HG03342 (cell line): ENCODE results near the gene SLC22A4.

ENCODE experiments used
- ATAC-seq: cut with Tn5 transposase; IDR thresholded peaks from one replicate; pipeline ENCODE4 v1.9.1; 2021; ENCODE audit warnings: mild to moderate bottlenecking, moderate library complexity; ENCODE audit not compliant: unreplicated experiment

The SLC22A4 gene

GRCh38 chr5:132370971-132371602 lies 76.9 kb downstream of the SLC22A4 start:
- ATAC-seq, result no peak

DNA sequence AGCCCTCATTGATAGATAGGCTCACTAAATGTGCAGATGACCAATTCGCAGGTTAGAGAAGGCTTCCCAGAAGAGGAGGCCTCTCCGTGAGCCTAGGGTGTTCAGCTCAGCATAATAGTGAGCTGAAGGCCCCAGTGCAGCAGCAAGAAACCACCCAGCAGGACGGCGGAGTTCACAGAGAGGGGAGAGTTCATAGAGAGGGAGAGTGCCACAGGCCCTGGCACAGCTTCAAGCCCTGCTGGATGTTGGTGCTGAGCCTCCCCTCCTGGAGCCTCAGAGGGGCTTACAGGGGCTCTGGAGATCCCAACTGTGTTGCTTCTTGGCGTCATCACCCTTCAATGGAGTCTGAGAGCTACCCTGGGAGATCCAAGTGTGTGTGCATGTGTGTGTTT lies 77.4 kb downstream of the SLC22A4 start:
- ATAC-seq, result no peak

- no peak for ATAC-seq
Measured at GRCh38 chr5:132372127-132372526, 77.9 kb downstream of the SLC22A4 start.

- no peak for ATAC-seq
Measured at GRCh38 chr5:132372542-132372941, 78.3 kb downstream of the SLC22A4 start.

DNA sequence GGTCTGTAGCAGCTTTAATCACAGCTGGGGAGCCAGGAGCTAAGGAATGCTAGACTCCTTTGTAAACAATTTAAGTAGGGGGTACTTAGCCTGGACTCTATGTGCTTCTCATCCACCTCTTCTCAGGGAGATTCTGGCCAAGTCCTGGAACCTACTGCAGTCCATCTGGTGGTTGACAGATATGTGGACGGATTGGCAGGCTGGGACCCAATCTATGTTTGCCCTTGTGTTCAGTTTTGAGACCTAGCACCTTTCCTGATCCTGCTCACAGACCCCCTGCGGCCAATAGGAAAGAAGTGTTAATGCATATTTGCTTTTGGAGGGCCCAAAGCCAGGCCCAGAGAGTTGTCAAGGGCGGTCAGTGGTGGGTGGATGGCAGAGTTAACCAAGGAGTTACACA lies 81.8 kb downstream of the SLC22A4 start:
- ATAC-seq, result no peak

DNA sequence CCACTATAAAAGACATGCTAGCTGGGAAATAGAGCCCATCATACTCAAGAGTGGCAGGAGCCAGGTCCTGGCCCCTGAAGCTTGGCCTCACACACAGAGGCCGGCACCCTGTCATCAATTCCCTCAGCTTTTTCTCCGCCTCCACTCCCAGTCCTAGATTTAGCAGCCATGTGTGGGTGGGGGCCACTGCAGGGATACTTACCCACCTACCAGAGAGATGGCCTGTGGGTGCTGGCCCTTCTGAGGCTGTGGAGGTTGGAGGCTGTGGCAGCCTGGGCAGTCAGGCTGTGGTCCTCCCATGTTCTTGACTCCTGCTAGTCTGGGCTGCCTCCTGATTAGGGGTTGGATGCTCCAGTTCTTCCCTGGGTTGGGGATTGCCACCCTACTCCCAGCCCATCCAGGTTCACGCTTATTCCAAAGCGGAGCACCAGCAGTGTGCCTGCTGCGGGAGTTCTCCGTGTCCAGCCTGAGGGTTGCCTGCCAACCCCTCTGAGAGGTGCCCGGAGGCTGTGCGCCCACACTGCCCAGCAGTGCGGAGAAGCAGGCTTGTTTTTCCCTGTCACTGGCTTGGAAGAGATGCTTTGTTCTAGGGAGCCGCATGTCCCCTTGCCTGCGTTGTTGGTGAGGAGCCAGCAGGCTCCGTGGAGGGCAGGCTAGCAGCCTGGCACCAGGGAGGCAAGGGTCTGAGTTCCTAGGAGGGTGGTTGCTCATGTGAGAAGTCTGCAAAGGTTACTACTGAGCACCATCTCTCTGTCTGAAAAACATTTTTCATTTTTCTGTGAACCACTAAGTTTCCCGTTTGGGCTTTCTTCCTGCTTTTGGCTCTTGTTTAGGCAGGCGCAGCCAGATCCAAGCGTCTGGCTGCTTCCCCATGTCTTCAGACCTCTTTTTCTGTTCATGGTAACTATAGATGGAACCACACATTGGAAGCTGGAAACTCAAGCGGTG lies 82.8 kb downstream of the SLC22A4 start:
- no peak for ATAC-seq

- no peak for ATAC-seq
Measured at GRCh38 chr5:132377738-132378137, 83.5 kb downstream of the SLC22A4 start.

- no peak for ATAC-seq
Measured at GRCh38 chr5:132378580-132378979, 84.4 kb downstream of the SLC22A4 start.

DNA sequence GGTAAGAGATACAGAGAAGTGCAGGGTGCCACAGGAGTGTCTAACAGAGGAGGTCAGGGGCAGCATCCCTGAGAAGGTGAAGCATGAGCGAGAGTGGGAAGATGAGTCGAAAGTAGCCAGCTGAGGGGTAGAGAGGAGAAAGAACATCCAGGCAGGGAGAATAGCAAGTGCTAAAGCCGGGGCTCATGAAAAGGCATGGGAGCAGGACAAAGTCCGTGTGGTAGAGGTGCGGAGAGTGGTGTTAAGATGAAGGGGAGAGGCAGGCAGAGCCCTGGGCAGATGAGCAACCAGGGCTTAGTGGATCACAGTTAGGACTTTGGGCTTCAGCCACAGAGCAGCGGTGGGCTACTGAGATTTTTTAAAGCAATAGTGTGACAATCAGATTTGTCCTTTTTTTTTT lies 85.9 kb downstream of the SLC22A4 start:
- ATAC-seq, result no peak

GRCh38 chr5:132380741-132381140 lies 86.5 kb downstream of the SLC22A4 start:
- no peak for ATAC-seq

- no peak for ATAC-seq
Measured at GRCh38 chr5:132381614-132382013, 87.4 kb downstream of the SLC22A4 start.

- ATAC-seq, result no peak
Measured at GRCh38 chr5:132383261-132383660, 89.1 kb downstream of the SLC22A4 start.

GRCh38 chr5:132383984-132384383 lies 89.8 kb downstream of the SLC22A4 start:
- no peak for ATAC-seq

GRCh38 chr5:132384506-132385050 lies 90.4 kb downstream of the SLC22A4 start:
- ATAC-seq, result no peak

- ATAC-seq, result no peak
Measured at GRCh38 chr5:132385326-132386105, 91.3 kb downstream of the SLC22A4 start.

DNA sequence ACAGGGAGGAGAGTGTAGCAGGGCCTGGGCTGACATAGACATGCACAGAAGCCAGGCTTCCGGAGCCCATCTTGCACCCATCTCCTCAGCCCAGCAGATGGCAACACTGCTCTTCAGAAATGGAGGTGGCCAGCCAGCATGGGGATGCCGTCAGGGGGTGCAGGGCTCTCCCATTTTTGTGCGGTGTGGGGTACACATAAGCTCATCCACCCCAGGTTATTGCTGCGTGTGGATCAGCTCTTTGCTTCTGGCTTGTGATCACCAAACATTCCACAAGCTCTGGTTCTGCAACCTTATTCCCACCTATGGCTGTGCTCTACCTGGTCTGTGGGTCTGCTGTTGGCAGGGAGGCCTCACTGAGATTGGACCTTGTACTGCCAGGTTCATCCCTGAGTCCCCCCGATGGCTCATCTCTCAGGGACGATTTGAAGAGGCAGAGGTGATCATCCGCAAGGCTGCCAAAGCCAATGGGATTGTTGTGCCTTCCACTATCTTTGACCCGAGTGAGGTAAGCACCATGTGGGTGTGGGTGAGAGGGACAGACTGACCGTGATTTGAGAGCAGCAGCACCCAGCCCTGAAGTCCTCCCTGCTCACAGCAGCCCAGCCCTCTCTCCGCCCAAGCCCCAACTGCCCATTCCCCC lies 92.6 kb downstream of the SLC22A4 start:
- ATAC-seq, result peak; percentile 85

GRCh38 chr5:132387640-132388117 lies 93.5 kb downstream of the SLC22A4 start:
- no peak for ATAC-seq

GRCh38 chr5:132388244-132389050 lies 94.3 kb downstream of the SLC22A4 start:
- ATAC-seq, result no peak

- ATAC-seq, result no peak
Measured at GRCh38 chr5:132389051-132389331, 94.8 kb downstream of the SLC22A4 start.
